Psoas muscle (tissue), 8 donors: ENCODE data around the gene CDC16. TPM values are rescaled to one million over a fixed set of nuclear protein-coding genes. Genes with fewer than 3 reads are reported as not detected.

Experiments
- ATAC-seq, 4 donors: fragments of 200-7000 bp; cut with Tn5 transposase; one replicate each; pipeline ENCODE4 v1.9.1; 2020; ENCODE audit warnings: moderate library complexity in 3 of 4, mild to moderate bottlenecking in 2 of 4
- DNase-seq, 2 donors: peaks; one replicate each; pipeline ENCODE4 v3.0.0-alpha.2; 2020
- H3K27ac ChIP-seq: fragments of 200-600 bp; one replicate; pipeline ENCODE4 v1.8.0; 2022
- H3K27me3 ChIP-seq, 3 donors: fragments of 200-600 bp in 1 of 3; one replicate each; pipeline versions ENCODE4 v1.6.1 to v1.8.0; 2013 to 2022; ENCODE audit warnings: low read length in 2 of 3, mild to moderate bottlenecking in 2 of 3, moderate library complexity in 1 of 3; ENCODE audit not compliant: insufficient read depth in 3 of 3
- H3K36me3 ChIP-seq, 2 donors: fragments of 200-600 bp in 1 of 2; one replicate each; pipeline versions ENCODE4 v1.6.1 to v1.8.0; 2013 to 2022; ENCODE audit warnings: low read depth in 1 of 2, mild to moderate bottlenecking in 1 of 2, moderate library complexity in 1 of 2; ENCODE audit not compliant: insufficient read depth in 1 of 2
- H3K4me1 ChIP-seq: fragments of 200-600 bp; one replicate; pipeline ENCODE4 v1.8.0; 2022
- H3K4me3 ChIP-seq: fragments of 200-600 bp; one replicate; pipeline ENCODE4 v1.8.0; 2022; ENCODE audit warnings: mild to moderate bottlenecking
- H3K9me3 ChIP-seq: fragments of 200-600 bp; one replicate; pipeline ENCODE4 v1.8.0; 2022
- CTCF ChIP-seq: fragments of 200-600 bp; IDR thresholded peaks from one replicate; pipeline ENCODE4 v1.8.0; 2022; ENCODE audit warnings: antibody characterized with exemption
- WGBS, 3 donors: extraction: QIAGEN DNeasy Blood & Tissue Kit; methylation state at CpG; one replicate each; pipeline versions ENCODE4 v1.1.6 to v1.1.7; 2013; 5-methylcytosine and 5-hydroxymethylcytosine counted together
- intact Hi-C, 2 donors: fragments of 100-400 bp; cut with DNase I; formaldehyde crosslinking; loops; one replicate each; pipeline versions ENCODE4 v1.11.0 to v1.14.2; 2022
- polyA plus RNA-seq, 3 donors: library from polyadenylated mRNA; stranded (reverse); fragments of 200-250 nt; gene quantifications; one replicate each; pipeline ENCODE4 v1.2.3, GENCODE V29; 2013
- total RNA-seq, 4 donors: library from RNA; stranded (reverse); fragmentation: NEBNext Ultra II Directional in 2 of 4; extraction: Animal tissue kit (Norgen Biotek cat#: 25700) in 2 of 4; gene quantifications; one replicate each; pipeline versions ENCODE4 v1.2.1 to v1.2.4, GENCODE V29; 2021 to 2023
- donor health status: healthy with polysubstance abuse.
- donor health status: DM: no; HTN: no; CAD: no; lungs with moderate emphysema.
- donor health status: Bipolar disorder and iron deficiency.
- donor health status: healthy.
- donor health status: DM: yes; HTN: yes; CAD: no.
- donor health status: DM: no; HTN: no; CAD: no.
- donor health status: DM: no; HTN: no; CAD: no.
- donor health status: DM: yes; HTN: yes; CAD: no.

Gene CDC16
- total and polyA plus RNA-seq, 7 donors, result 29.6 to 59.6 (median 41.7) TPM

DNA sequence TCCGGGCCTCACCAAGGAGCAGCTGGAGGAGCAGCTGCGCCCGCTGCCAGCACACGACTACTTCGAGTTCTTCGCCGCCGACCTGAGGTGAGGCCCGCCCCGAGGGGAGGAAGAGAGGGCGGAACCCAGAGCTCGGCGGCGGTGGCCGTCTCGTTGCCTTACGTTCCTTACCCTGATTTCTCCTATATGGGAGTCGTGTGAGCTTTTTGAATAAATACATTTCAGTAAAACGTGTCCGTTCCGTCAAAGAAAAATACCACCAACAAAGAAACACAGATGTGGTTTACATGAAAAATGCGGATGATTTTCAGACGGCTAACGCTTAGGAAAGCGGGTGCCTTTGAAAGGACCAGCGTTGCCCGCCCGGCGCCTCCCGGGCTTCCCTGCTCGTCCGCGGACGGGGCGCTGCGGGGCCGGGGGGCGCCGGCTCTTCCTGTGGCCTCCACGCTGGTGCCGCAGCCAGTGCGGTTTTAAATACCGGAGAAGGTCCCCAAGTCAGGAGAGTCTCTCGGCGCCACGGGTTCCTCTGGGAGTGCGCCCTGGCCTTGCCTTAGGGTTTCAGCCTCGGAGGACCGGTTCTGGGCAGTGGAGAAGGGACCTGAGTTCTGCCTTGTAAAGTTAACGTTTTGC lies 47.5 kb downstream of the CDC16 start:
- Histone ChIP-seq H3K9me3 (no peaks in the 10 kb centered on the region), H3K4me1 (peaks cover 14% of the 10 kb centered on the region), H3K4me3 (peak overlapping the region; percentile 81), H3K36me3 (peaks cover 4 to 46% of the 10 kb centered on the region in 2 donors), H3K27me3 (no peaks in the 10 kb centered on the region), H3K27ac (peak overlapping the region; percentile 97)
- intact Hi-C loops, result no loop called here
- DNase-seq, result peak; percentile 29 to 66
- ATAC-seq, result peak; percentile 7 to 77 (median 72)
- 0 to 1% (median 1%) methylated on average over 46 to 50 of the region's 50 CpGs for WGBS, 3 donors
- TF ChIP-seq CTCF, result no peak

DNA sequence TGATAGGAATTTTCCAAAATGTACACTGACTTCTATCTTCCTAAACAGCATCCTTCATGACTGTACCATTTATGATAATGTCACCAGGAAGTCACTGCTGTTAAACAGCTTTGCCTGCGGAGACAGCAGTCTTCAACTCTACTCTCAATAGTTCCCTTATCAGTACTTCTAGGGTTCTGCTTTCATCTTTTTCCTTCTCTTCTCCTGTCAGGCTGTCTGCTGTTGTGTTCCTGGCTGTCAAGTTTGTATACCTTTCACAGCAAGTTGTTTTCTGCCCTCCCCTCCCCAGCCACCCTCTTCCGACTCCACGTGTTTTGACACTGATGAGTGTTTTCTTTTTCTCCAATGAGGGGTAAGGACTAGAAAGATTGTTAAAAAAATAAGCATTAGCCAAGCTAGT lies 48.9 kb downstream of the CDC16 start:
- intact Hi-C loops, result no loop called here
- H3K27me3 ChIP-seq, result no peaks in the 10 kb centered on the region

GRCh38 chr13:114284680-114285079 lies 50.0 kb downstream of the CDC16 start:
- TF ChIP-seq CTCF, result no peak
- 80 to 90% (median 80%) methylated on average over 8 of the region's 8 CpGs for WGBS, 3 donors

More for the DNA sequence above, 48.9 kb downstream of the CDC16 start:
- TF ChIP-seq CTCF, result no peak
- no peak overlapping the region for H3K4me3 ChIP-seq
- DNase-seq (no peak), ATAC-seq (no peak)
- no peak overlapping the region for H3K27ac ChIP-seq
- H3K36me3 ChIP-seq, result peaks cover 4 to 48% of the 10 kb centered on the region in 2 donors
- H3K9me3 ChIP-seq, result no peaks in the 10 kb centered on the region
- WGBS, 3 donors, result 80 to 86% (median 84%) methylated on average over 3 of the region's 3 CpGs
- H3K4me1 ChIP-seq, result peaks cover 14% of the 10 kb centered on the region

GRCh38 chr13:114285166-114285808 lies 50.6 kb downstream of the CDC16 start:
- H3K9me3 ChIP-seq, result no peaks in the 10 kb centered on the region
- 53 to 74% (median 61%) methylated on average over 4 of the region's 4 CpGs for WGBS, 3 donors
- ATAC-seq, result no peak
- H3K27me3 ChIP-seq, result no peaks in the 10 kb centered on the region
- no peak for DNase-seq
- H3K27ac ChIP-seq, result no peak overlapping the region
- no peak overlapping the region for H3K4me3 ChIP-seq
- peaks cover 14% of the 10 kb centered on the region for H3K4me1 ChIP-seq
- TF ChIP-seq CTCF, result no peak
- H3K36me3 ChIP-seq, result peaks cover 4 to 62% of the 10 kb centered on the region in 2 donors
- intact Hi-C loops, result no loop called here

More at GRCh38 chr13:114284680-114285079, 50.0 kb downstream of the CDC16 start:
- intact Hi-C loops, result no loop called here
- H3K27me3 ChIP-seq, result no peaks in the 10 kb centered on the region
- H3K4me3 ChIP-seq, result no peak overlapping the region
- H3K36me3 ChIP-seq, result peaks cover 4 to 56% of the 10 kb centered on the region in 2 donors
- H3K4me1 ChIP-seq, result peaks cover 14% of the 10 kb centered on the region
- DNase-seq (no peak), ATAC-seq (no peak)
- H3K9me3 ChIP-seq, result no peaks in the 10 kb centered on the region
- no peak overlapping the region for H3K27ac ChIP-seq
